ENCODE measurements around the gene CDCA5. TPM values are rescaled to one million over a fixed set of nuclear protein-coding genes. Genes with fewer than 3 reads are reported as not detected.
A peak's percentile ranks its signal among the peaks of the same experiment; 100 is the strongest.

CDCA5 gene
- total RNA-seq, 2 experiments from 2014 or later = 169 to 174 TPM

- Mint-ChIP-seq H3K27me3 (ENCODE audit: low read depth) (no peaks in the 10 kb centered on the region), H3K4me3 (no peak overlapping the region), H3K9me3 (no peaks in the 10 kb centered on the region), H3K27ac (peak overlapping the region; percentile 39), H3K36me3 (ENCODE audit: low read depth) (peaks cover 69% of the 10 kb centered on the region), H3K4me1 (ENCODE audit: low read depth) (peaks cover 43% of the 10 kb centered on the region)
- DNase-seq = peak; percentile 71
- intact Hi-C loops (cut with micrococcal nuclease) = loop anchor here (1.0 kb wide), 1 partner anchor 65 kb away; no protein-coding TSS in a partner anchor
- CTCF ChIA-PET = interaction anchor here (1.1 to 1.4 kb wide), 2 partner anchors 37 to 66 kb away, joined by 3 read pairs; partner anchors contain the start of gene SAC3D1
Measured at GRCh38 chr11:65078151-65078550, 5.7 kb downstream of the CDCA5 start.

- CTCF ChIA-PET = interaction anchor here (1.1 to 1.4 kb wide), 4 partner anchors 34 to 65 kb away, joined by 3 read pairs; partner anchors contain the start of genes SAC3D1 and TM7SF2
- H3K9me3 Mint-ChIP-seq = no peaks in the 10 kb centered on the region
- no peak overlapping the region for H3K4me3 Mint-ChIP-seq
- no peak overlapping the region for H3K27ac Mint-ChIP-seq
- H3K4me1 Mint-ChIP-seq (ENCODE audit: low read depth) = peaks cover 37% of the 10 kb centered on the region
- H3K27me3 Mint-ChIP-seq (ENCODE audit: low read depth) = no peaks in the 10 kb centered on the region
- intact Hi-C loops (cut with micrococcal nuclease) = no loop called here
- no peak for DNase-seq
- H3K36me3 Mint-ChIP-seq (ENCODE audit: low read depth) = peaks cover 62% of the 10 kb centered on the region
Measured at GRCh38 chr11:65077451-65077850, 6.4 kb downstream of the CDCA5 start.

GRCh38 chr11:65072631-65072966, 11.2 kb downstream of the CDCA5 start:
- intact Hi-C loops (cut with micrococcal nuclease) = no loop called here
- Mint-ChIP-seq H3K27ac (no peak overlapping the region), H3K4me3 (no peak overlapping the region), H3K36me3 (ENCODE audit: low read depth) (peaks cover 18% of the 10 kb centered on the region), H3K9me3 (no peaks in the 10 kb centered on the region), H3K4me1 (ENCODE audit: low read depth) (peaks cover 4% of the 10 kb centered on the region), H3K27me3 (ENCODE audit: low read depth) (no peaks in the 10 kb centered on the region)
- no peak for DNase-seq
- CTCF ChIA-PET = interaction anchor here (0.6 kb wide), 1 partner anchor 85 kb away, joined by 3 read pairs; no protein-coding TSS in a partner anchor

- H3K36me3 Mint-ChIP-seq (ENCODE audit: low read depth) = peaks cover 13% of the 10 kb centered on the region
- DNase-seq = no peak
- intact Hi-C loops (cut with micrococcal nuclease) = no loop called here
- no peaks in the 10 kb centered on the region for H3K27me3 Mint-ChIP-seq (ENCODE audit: low read depth)
- peaks cover 2% of the 10 kb centered on the region for H3K4me1 Mint-ChIP-seq (ENCODE audit: low read depth)
- no peaks in the 10 kb centered on the region for H3K9me3 Mint-ChIP-seq
- H3K4me3 Mint-ChIP-seq = no peak overlapping the region
- no peak overlapping the region for H3K27ac Mint-ChIP-seq
- CTCF ChIA-PET = no interaction called here
Measured at GRCh38 chr11:65071907-65072630, 11.8 kb downstream of the CDCA5 start.

- intact Hi-C loops (cut with micrococcal nuclease) = no loop called here
- Mint-ChIP-seq H3K27ac (no peak overlapping the region), H3K4me1 (ENCODE audit: low read depth) (peaks cover 2% of the 10 kb centered on the region), H3K9me3 (no peaks in the 10 kb centered on the region), H3K36me3 (ENCODE audit: low read depth) (no peaks in the 10 kb centered on the region), H3K27me3 (ENCODE audit: low read depth) (no peaks in the 10 kb centered on the region), H3K4me3 (no peak overlapping the region)
- no peak for DNase-seq
- CTCF ChIA-PET = interaction anchor here (0.9 kb wide), 1 partner anchor 14 kb away, joined by 3 read pairs; no protein-coding TSS in a partner anchor
Measured at GRCh38 chr11:65069217-65069616, 14.6 kb downstream of the CDCA5 start.

GRCh38 chr11:65067446-65067845, 16.4 kb downstream of the CDCA5 start:
- intact Hi-C loops (cut with micrococcal nuclease) = no loop called here
- peaks cover 2% of the 10 kb centered on the region for H3K4me1 Mint-ChIP-seq (ENCODE audit: low read depth)
- no peak overlapping the region for H3K4me3 Mint-ChIP-seq
- H3K9me3 Mint-ChIP-seq = no peaks in the 10 kb centered on the region
- no peaks in the 10 kb centered on the region for H3K27me3 Mint-ChIP-seq (ENCODE audit: low read depth)
- H3K27ac Mint-ChIP-seq = no peak overlapping the region
- no peaks in the 10 kb centered on the region for H3K36me3 Mint-ChIP-seq (ENCODE audit: low read depth)
- no peak for DNase-seq
- CTCF ChIA-PET = no interaction called here

- peaks cover 2% of the 10 kb centered on the region for H3K4me1 Mint-ChIP-seq (ENCODE audit: low read depth)
- DNase-seq = no peak
- intact Hi-C loops (cut with micrococcal nuclease) = no loop called here
- no peak overlapping the region for H3K4me3 Mint-ChIP-seq
- H3K27me3 Mint-ChIP-seq (ENCODE audit: low read depth) = no peaks in the 10 kb centered on the region
- CTCF ChIA-PET = no interaction called here
- no peaks in the 10 kb centered on the region for H3K9me3 Mint-ChIP-seq
- no peaks in the 10 kb centered on the region for H3K36me3 Mint-ChIP-seq (ENCODE audit: low read depth)
- H3K27ac Mint-ChIP-seq = no peak overlapping the region
Measured at GRCh38 chr11:65066805-65067291, 17.0 kb downstream of the CDCA5 start.

- CTCF ChIA-PET = interaction anchor here (0.5 kb wide), 1 partner anchor 18 kb away, joined by 3 read pairs; no protein-coding TSS in a partner anchor
- DNase-seq = no peak
- H3K27ac Mint-ChIP-seq = no peak overlapping the region
- no peaks in the 10 kb centered on the region for H3K27me3 Mint-ChIP-seq (ENCODE audit: low read depth)
- H3K9me3 Mint-ChIP-seq = no peaks in the 10 kb centered on the region
- peaks cover 2% of the 10 kb centered on the region for H3K4me1 Mint-ChIP-seq (ENCODE audit: low read depth)
- intact Hi-C loops (cut with micrococcal nuclease) = no loop called here
- no peaks in the 10 kb centered on the region for H3K36me3 Mint-ChIP-seq (ENCODE audit: low read depth)
- H3K4me3 Mint-ChIP-seq = no peak overlapping the region
Measured at GRCh38 chr11:65066315-65066714, 17.5 kb downstream of the CDCA5 start.

- Mint-ChIP-seq H3K27ac (no peak overlapping the region), H3K36me3 (ENCODE audit: low read depth) (no peaks in the 10 kb centered on the region), H3K4me3 (no peak overlapping the region), H3K4me1 (ENCODE audit: low read depth) (peaks cover 2% of the 10 kb centered on the region), H3K27me3 (ENCODE audit: low read depth) (no peaks in the 10 kb centered on the region), H3K9me3 (no peaks in the 10 kb centered on the region)
- no peak for DNase-seq
- CTCF ChIA-PET = interaction anchor here (0.5 kb wide), 1 partner anchor 18 kb away, joined by 3 read pairs; no protein-coding TSS in a partner anchor
- intact Hi-C loops (cut with micrococcal nuclease) = no loop called here
Measured at GRCh38 chr11:65065851-65066250, 18.0 kb downstream of the CDCA5 start.

GRCh38 chr11:65064847-65065240, 19.0 kb downstream of the CDCA5 start:
- H3K36me3 Mint-ChIP-seq (ENCODE audit: low read depth) = no peaks in the 10 kb centered on the region
- DNase-seq = no peak
- CTCF ChIA-PET = no interaction called here
- no peak overlapping the region for H3K4me3 Mint-ChIP-seq
- H3K4me1 Mint-ChIP-seq (ENCODE audit: low read depth) = peaks cover 2% of the 10 kb centered on the region
- H3K27ac Mint-ChIP-seq = no peak overlapping the region
- intact Hi-C loops (cut with micrococcal nuclease) = no loop called here
- no peaks in the 10 kb centered on the region for H3K9me3 Mint-ChIP-seq
- H3K27me3 Mint-ChIP-seq (ENCODE audit: low read depth) = no peaks in the 10 kb centered on the region

- H3K4me1 Mint-ChIP-seq (ENCODE audit: low read depth) = no peaks in the 10 kb centered on the region
- no peak overlapping the region for H3K4me3 Mint-ChIP-seq
- DNase-seq = no peak
- H3K27me3 Mint-ChIP-seq (ENCODE audit: low read depth) = no peaks in the 10 kb centered on the region
- CTCF ChIA-PET = no interaction called here
- H3K9me3 Mint-ChIP-seq = no peaks in the 10 kb centered on the region
- H3K36me3 Mint-ChIP-seq (ENCODE audit: low read depth) = no peaks in the 10 kb centered on the region
- no peak overlapping the region for H3K27ac Mint-ChIP-seq
- intact Hi-C loops (cut with micrococcal nuclease) = no loop called here
Measured at GRCh38 chr11:65063532-65063931, 20.3 kb downstream of the CDCA5 start.

- no peaks in the 10 kb centered on the region for H3K27me3 Mint-ChIP-seq (ENCODE audit: low read depth)
- no peaks in the 10 kb centered on the region for H3K4me1 Mint-ChIP-seq (ENCODE audit: low read depth)
- H3K9me3 Mint-ChIP-seq = no peaks in the 10 kb centered on the region
- no peak for DNase-seq
- intact Hi-C loops (cut with micrococcal nuclease) = no loop called here
- H3K27ac Mint-ChIP-seq = no peak overlapping the region
- no peak overlapping the region for H3K4me3 Mint-ChIP-seq
- no peaks in the 10 kb centered on the region for H3K36me3 Mint-ChIP-seq (ENCODE audit: low read depth)
- CTCF ChIA-PET = no interaction called here
Measured at GRCh38 chr11:65060913-65061408, 22.9 kb downstream of the CDCA5 start.

All from activated naive CD4-positive, alpha-beta T cell treated with anti-CD3 and anti-CD28 coated beads for 36 hours (primary cell).